Fibroblast of lung (primary cell): Measurements from ENCODE around the gene PLXNA1. TPM values are rescaled to one million over a fixed set of nuclear protein-coding genes. Genes with fewer than 3 reads are reported as not detected.

Experiments
- DNase-seq, 2 donors: peaks; one replicate each; pipeline versions ENCODE4 v3.0.0 to v3.0.0-alpha.2; 2010; ENCODE audit warnings: low read depth in 2 of 2
- H2AFZ ChIP-seq: 2 replicates; pipeline ENCODE4 v1.5.1; 2012; ENCODE audit warnings: low read length, control low read depth, inconsistent platforms
- H3K27ac ChIP-seq: 2 replicates; pipeline ENCODE4 v1.5.1; 2011; ENCODE audit warnings: low read length, control low read depth; ENCODE audit not compliant: insufficient read depth
- H3K27me3 ChIP-seq: 2 replicates; pipeline ENCODE4 v1.5.1; 2011; ENCODE audit warnings: mild to moderate bottlenecking, low read length; ENCODE audit not compliant: control insufficient read depth, insufficient read depth
- H3K36me3 ChIP-seq: 2 replicates; pipeline ENCODE4 v1.5.1; 2011; ENCODE audit warnings: low read length; ENCODE audit not compliant: control insufficient read depth, insufficient read depth
- H3K4me1 ChIP-seq: 2 replicates; pipeline ENCODE4 v1.5.1; 2011; ENCODE audit warnings: low read length; ENCODE audit not compliant: control insufficient read depth, insufficient read depth; ENCODE audit errors: extremely low read depth
- H3K4me2 ChIP-seq: 2 replicates; pipeline ENCODE4 v1.5.1; 2011; ENCODE audit warnings: low read length, control low read depth; ENCODE audit not compliant: insufficient read depth; ENCODE audit errors: extremely low read depth
- H3K4me3 ChIP-seq, 4 experiments: fragments of 200-600 bp in 1 of 4; sonication (generic) in 1 of 4; replicated peaks in 1 of 4; 2 replicates each; pipeline ENCODE4 v1.5.1; 2011 to 2016; ENCODE audit warnings: low read length in 4 of 4, low read depth in 3 of 4, mild to moderate bottlenecking in 3 of 4, control low read depth in 2 of 4, inconsistent platforms in 1 of 4, mixed read lengths in 1 of 4; ENCODE audit not compliant: insufficient read depth in 1 of 4; ENCODE audit errors: control extremely low read depth in 1 of 4
- H3K79me2 ChIP-seq: 2 replicates; pipeline ENCODE4 v1.5.1; 2012; ENCODE audit warnings: mild to moderate bottlenecking, low read length, inconsistent platforms; ENCODE audit not compliant: control insufficient read depth, insufficient read depth
- H3K9ac ChIP-seq: 2 replicates; pipeline ENCODE4 v1.5.1; 2011; ENCODE audit warnings: mild to moderate bottlenecking, low read length, control low read depth; ENCODE audit not compliant: insufficient read depth
- H3K9me3 ChIP-seq: 2 replicates; pipeline ENCODE4 v1.5.1; 2012; ENCODE audit warnings: low read depth, low read length; ENCODE audit not compliant: control insufficient read depth, insufficient read depth
- H4K20me1 ChIP-seq: 2 replicates; pipeline ENCODE4 v1.5.1; 2011; ENCODE audit warnings: low read length; ENCODE audit not compliant: control insufficient read depth, insufficient read depth; ENCODE audit errors: extremely low read depth
- EZH2 ChIP-seq: IDR thresholded peaks from 2 replicates; pipeline ENCODE4 v1.5.1; 2012; ENCODE audit warnings: low read length, control low read depth, mild to moderate bottlenecking; ENCODE audit errors: missing control alignments
- polyA plus RNA-seq, 2 donors: library from polyadenylated mRNA; depleted of rRNA in 1 of 2; stranded (reverse) in 1 of 2; unstranded in 1 of 2; fragments of >200 nt; gene quantifications; 2 replicates each; pipeline ENCODE4 v1.2.1, GENCODE V29; 2011 to 2012; ENCODE audit warnings: missing spikeins in 1 of 2
- total RNA-seq: library from RNA; depleted of rRNA; stranded (reverse); fragments of >200 nt; gene quantifications from 2 replicates; pipeline ENCODE4 v1.2.1, GENCODE V29; 2014
- TF ChIP-seq, protein P1 (sequence below), 2 donors: IDR thresholded peaks in 1 of 2; conservative IDR thresholded peaks in 1 of 2; 1 replicate in 1 of 2; 2 replicates in 1 of 2; pipeline ENCODE4 v1.5.1; 2011 to 2012; ENCODE audit warnings: low read length in 2 of 2, control low read depth in 1 of 2, inconsistent platforms in 1 of 2, low read depth in 1 of 2, mild to moderate bottlenecking in 1 of 2

Gene PLXNA1
- total and polyA plus RNA-seq, 2 donors (not counting 1 experiment from before 2014, with no cell fraction given) = 21.1 to 48.6 TPM

- Histone ChIP-seq H3K4me3 (no peak overlapping the region), H4K20me1 (no peaks in the 10 kb centered on the region), H3K27me3 (no peaks in the 10 kb centered on the region), H3K9ac (no peak overlapping the region), H3K27ac (no peak overlapping the region), H3K36me3 (no peaks in the 10 kb centered on the region), H3K79me2 (no peaks in the 10 kb centered on the region), H2AFZ (no peak overlapping the region), H3K9me3 (no peaks in the 10 kb centered on the region), H3K4me2 (no peak overlapping the region), H3K4me1 (peaks cover 4% of the 10 kb centered on the region)
- TF ChIP-seq, protein P1, sequence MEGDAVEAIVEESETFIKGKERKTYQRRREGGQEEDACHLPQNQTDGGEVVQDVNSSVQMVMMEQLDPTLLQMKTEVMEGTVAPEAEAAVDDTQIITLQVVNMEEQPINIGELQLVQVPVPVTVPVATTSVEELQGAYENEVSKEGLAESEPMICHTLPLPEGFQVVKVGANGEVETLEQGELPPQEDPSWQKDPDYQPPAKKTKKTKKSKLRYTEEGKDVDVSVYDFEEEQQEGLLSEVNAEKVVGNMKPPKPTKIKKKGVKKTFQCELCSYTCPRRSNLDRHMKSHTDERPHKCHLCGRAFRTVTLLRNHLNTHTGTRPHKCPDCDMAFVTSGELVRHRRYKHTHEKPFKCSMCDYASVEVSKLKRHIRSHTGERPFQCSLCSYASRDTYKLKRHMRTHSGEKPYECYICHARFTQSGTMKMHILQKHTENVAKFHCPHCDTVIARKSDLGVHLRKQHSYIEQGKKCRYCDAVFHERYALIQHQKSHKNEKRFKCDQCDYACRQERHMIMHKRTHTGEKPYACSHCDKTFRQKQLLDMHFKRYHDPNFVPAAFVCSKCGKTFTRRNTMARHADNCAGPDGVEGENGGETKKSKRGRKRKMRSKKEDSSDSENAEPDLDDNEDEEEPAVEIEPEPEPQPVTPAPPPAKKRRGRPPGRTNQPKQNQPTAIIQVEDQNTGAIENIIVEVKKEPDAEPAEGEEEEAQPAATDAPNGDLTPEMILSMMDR (conservative IDR thresholded peaks at IDR 0.05 in 1 of 2, IDR thresholded peaks at IDR 0.05 in 1 of 2; ENCODE audit: low read depth in 1 of 2, low read length in 2 of 2) = no peak
- no peak for TF ChIP-seq EZH2
- no peak for DNase-seq
Observed at GRCh38 chr3:126964261-126964660, 18.7 kb upstream of the PLXNA1 start.

- Histone ChIP-seq H4K20me1 (no peaks in the 10 kb centered on the region), H3K79me2 (no peaks in the 10 kb centered on the region), H3K4me1 (peaks cover 4% of the 10 kb centered on the region), H3K9me3 (no peaks in the 10 kb centered on the region), H3K36me3 (no peaks in the 10 kb centered on the region), H2AFZ (no peak overlapping the region), H3K27ac (no peak overlapping the region), H3K27me3 (no peaks in the 10 kb centered on the region), H3K9ac (no peak overlapping the region), H3K4me2 (no peak overlapping the region), H3K4me3 (no peak overlapping the region)
- TF ChIP-seq, protein P1 (conservative IDR thresholded peaks at IDR 0.05 in 1 of 2, IDR thresholded peaks at IDR 0.05 in 1 of 2; ENCODE audit: low read depth in 1 of 2, low read length in 2 of 2) = no peak
- no peak for TF ChIP-seq EZH2
- no peak for DNase-seq
Observed at GRCh38 chr3:126964950-126965349, 18.0 kb upstream of the PLXNA1 start.

DNA sequence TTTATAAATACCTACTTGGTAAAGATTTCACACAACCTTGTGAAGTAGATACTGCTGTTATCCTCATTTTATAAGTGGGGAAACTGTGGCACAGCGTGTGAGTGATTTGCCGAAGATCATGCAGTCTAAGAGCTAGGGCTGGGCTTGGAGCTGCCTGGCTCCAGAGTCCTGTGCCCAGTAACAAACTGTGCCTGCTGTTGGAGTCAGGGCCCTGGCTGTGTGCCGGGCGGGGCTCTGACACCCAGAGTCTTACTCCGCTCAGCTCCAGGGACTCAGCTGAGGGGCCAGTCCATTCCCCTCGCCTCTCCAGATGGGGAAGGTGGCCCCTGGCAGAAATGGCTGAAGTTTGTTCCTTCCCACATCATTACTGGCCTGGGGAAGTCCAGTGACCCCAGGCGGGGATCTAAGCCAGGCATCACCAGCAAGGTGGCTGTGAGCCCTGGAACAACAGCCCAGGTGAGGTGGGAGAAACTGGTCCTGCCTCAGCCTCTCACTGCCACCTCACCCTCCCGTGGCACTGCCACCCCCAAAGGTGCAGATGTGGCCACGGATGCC lies 17.3 kb upstream of the PLXNA1 start:
- Histone ChIP-seq H3K27ac (no peak overlapping the region), H3K4me3 (no peak overlapping the region)
- TF ChIP-seq, protein P1 (conservative IDR thresholded peaks at IDR 0.05 in 1 of 2, IDR thresholded peaks at IDR 0.05 in 1 of 2; ENCODE audit: low read depth in 1 of 2, low read length in 2 of 2) = no peak
- no peak for TF ChIP-seq EZH2

More for the DNA sequence above, 17.3 kb upstream of the PLXNA1 start:
- no peaks in the 10 kb centered on the region for H3K36me3 ChIP-seq
- H3K9ac ChIP-seq = no peak overlapping the region
- peaks cover 3% of the 10 kb centered on the region for H3K4me1 ChIP-seq
- no peaks in the 10 kb centered on the region for H3K9me3 ChIP-seq
- no peaks in the 10 kb centered on the region for H3K27me3 ChIP-seq
- DNase-seq = no peak
- no peak overlapping the region for H2AFZ ChIP-seq
- no peaks in the 10 kb centered on the region for H4K20me1 ChIP-seq
- no peaks in the 10 kb centered on the region for H3K79me2 ChIP-seq
- H3K4me2 ChIP-seq = no peak overlapping the region
